GM10248 (cell line): ENCODE data around the gene SPPL2B.
"Not testable (repeated sequence)": the region's sequence is repeated elsewhere in the genome, so short reads cannot be mapped to it uniquely, and the experiment has no call there.

ENCODE experiments used
- CTCF ChIA-PET: fragments of 300-600 bp; sonication (Branson Sonifier 250); formaldehyde crosslinking; extraction: SDS; loops from one replicate; lab custom pipeline; 2021; ENCODE audit warnings: antibody characterized with exemption; lab: Yijun Ruan, JAX
- POLR2A ChIA-PET: fragments of 350-650 bp; sonication (Branson Sonifier 250); formaldehyde crosslinking; extraction: SDS; loops from one replicate; lab custom pipeline; 2020; ENCODE audit warnings: antibody characterized with exemption; lab: Yijun Ruan, JAX
- DNase-seq: peaks from one replicate; pipeline ENCODE4 v3.0.0; 2012; ENCODE audit errors: extremely low spot score
- TF ChIP-seq, protein P1 (sequence below): IDR thresholded peaks from 2 replicates; pipeline ENCODE4 v1.5.1; 2012; ENCODE audit warnings: mild to moderate bottlenecking, low read depth; ENCODE audit errors: extremely low read depth, missing control alignments, control extremely low read depth

The SPPL2B gene

DNA sequence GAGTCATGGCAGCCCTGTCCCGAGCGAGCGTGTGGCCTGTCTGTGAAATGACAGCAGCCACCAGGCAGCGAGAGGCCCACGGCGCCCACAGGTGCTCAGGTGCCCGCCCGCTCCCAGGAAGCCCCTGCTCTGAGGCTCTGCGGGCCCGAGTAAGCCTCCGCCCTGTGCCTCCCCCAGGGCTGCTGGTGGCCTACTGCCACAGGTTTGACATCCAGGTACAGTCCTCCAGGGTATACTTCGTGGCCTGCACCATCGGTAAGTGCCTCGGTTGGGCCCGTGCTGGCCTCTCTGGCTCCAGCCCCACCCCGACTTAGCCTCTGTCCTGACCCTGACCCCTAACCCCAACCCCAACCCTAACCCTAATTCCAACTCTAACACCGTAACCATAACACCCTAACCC is 16.6 kb downstream of the SPPL2B start:
- DNase-seq = no peak
- ChIA-PET CTCF (no interaction called here), POLR2A (no interaction called here)
- TF ChIP-seq, protein P1, sequence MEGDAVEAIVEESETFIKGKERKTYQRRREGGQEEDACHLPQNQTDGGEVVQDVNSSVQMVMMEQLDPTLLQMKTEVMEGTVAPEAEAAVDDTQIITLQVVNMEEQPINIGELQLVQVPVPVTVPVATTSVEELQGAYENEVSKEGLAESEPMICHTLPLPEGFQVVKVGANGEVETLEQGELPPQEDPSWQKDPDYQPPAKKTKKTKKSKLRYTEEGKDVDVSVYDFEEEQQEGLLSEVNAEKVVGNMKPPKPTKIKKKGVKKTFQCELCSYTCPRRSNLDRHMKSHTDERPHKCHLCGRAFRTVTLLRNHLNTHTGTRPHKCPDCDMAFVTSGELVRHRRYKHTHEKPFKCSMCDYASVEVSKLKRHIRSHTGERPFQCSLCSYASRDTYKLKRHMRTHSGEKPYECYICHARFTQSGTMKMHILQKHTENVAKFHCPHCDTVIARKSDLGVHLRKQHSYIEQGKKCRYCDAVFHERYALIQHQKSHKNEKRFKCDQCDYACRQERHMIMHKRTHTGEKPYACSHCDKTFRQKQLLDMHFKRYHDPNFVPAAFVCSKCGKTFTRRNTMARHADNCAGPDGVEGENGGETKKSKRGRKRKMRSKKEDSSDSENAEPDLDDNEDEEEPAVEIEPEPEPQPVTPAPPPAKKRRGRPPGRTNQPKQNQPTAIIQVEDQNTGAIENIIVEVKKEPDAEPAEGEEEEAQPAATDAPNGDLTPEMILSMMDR = no peak

DNA sequence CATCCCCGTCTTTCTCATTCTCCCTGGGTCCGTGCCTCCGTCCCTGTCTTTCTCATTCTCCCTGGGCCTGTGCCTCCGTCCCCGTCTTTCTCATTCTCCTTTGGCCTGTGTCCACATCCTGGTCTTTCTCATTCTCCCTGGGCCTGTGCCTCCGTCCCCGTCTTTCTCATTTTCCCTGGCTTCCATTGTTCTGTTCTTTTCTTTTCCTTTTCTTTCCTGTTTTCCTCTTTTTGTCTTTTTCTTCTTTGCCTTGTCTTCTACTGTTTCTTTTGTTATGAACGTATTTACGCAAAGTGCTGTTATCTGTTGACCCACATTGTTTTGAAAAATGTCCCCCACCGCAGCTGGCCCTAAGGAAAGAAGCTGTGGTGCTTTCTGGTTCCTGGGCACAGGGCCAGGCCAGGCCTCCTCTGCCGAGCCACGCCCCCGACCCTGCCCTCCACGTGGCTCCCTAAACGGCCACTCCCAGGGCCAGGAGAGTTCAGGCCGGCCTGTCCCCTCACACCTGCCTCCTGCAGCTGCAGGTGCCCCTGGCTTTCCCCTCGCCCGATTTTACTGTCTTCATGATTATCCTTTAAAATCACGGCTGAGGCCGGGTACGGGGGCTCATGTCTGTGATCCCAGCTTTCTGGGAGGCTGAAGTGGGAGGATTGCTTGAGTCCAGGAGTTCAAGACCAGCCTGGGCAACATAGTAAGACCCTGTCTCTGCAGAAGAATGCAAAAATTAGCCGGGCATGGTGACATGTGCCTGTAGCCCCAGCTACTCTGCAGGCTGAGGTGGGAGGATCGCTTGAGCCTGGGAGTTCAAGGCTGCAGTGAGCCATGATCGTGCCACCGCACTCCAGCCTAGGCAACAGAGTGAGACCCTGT is 17.5 kb downstream of the SPPL2B start:
- POLR2A ChIA-PET = interaction anchor here (0.6 kb wide), 1 partner anchor 109 kb away, joined by 3 read pairs; the partner anchor contains the start of gene SF3A2
- TF ChIP-seq, protein P1 = no peak
- CTCF ChIA-PET = interaction anchor here (0.8 kb wide), 1 partner anchor 27 kb away, joined by 3 read pairs; no protein-coding TSS in a partner anchor
- no peak for DNase-seq

DNA sequence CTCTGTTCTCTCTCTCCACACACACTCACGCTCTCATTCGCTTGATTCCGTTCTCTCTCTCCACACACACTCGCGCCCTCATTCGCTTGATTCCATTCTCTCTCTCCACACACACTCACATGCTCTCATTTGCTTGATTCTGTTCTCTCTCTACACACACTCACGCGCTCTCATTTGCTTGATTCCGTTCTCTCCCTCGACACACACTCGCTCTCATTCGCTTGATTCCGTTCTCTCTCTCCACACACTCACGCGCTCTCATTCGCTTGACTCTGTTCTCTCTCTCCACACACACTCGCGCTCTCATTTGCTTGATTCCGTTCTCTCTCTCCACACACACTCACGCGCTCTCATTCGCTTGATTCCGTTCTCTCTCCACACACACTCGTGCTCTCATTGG is 21.3 kb downstream of the SPPL2B start:
- DNase-seq, CTCF ChIA-PET, POLR2A ChIA-PET: not testable (repeated sequence)

DNA sequence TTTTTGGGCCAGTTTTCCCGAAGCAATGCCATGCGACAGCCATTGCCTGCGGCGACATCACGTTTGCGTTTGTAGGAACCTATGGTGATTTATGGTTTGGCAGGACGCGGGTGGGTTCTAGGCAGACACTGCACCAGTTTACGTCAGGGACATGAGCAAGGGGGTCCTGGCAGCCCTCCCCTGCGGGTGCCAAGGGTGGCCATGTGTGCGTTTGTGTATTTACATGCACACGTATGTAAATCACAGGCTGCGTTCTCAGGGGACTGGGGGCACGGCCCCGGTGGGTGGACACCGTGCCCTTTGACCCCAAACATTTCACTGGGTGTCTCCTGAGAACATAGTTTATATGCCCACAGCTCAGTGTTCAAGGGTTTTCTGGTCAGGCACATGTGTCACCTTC is 22.2 kb downstream of the SPPL2B start:
- POLR2A ChIA-PET = no interaction called here
- no peak for DNase-seq
- TF ChIP-seq, protein P1 = no peak
- CTCF ChIA-PET = no interaction called here

DNA sequence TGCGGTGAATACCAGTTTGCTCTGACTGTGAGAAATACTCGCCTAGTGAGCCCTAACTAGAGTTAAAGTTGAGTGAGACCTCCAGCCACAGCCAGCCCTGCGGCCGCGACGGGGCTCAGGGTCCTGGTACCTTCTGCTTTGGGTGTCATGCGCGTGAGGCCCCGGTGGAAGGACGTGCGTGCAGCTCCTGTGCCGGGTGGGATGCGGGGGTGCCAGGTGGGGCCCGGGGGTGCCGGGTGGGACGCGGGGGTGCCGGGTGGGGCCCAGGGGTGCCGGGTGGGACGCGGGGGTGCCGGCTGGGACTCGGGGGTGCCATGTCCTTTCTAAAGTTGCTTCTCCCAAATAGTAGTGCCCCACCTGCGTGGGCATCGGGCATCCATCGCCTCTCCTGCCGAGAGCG is 23.1 kb downstream of the SPPL2B start:
- POLR2A ChIA-PET = no interaction called here
- CTCF ChIA-PET = no interaction called here
- TF ChIP-seq, protein P1 = no peak
- DNase-seq = no peak

DNA sequence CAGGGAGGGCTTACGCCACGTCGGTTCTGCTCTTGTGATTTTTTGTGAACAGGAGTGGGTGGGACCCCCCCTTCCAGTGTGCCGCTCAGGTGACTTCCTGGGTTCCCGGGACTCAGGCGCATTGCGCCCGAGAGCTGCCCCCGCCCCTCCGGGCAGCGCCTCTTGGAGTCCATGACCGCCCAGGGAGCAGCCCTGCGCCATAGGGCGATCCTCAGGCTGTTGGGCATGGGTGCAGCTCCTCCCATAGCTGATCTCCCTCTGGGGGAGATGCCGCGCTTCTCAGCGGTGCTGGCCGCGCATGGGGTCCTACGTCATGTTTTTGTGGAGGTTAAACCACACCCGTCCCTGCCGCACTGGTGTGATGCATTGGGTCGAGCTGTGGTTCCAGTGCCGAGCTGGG is 23.6 kb downstream of the SPPL2B start:
- CTCF ChIA-PET = no interaction called here
- TF ChIP-seq, protein P1 = no peak
- no peak for DNase-seq
- POLR2A ChIA-PET = no interaction called here
